Measurements from ENCODE around the gene C1orf159.
A peak's percentile ranks its signal among the peaks of the same experiment; 100 is the strongest.

C1orf159 gene

DNA sequence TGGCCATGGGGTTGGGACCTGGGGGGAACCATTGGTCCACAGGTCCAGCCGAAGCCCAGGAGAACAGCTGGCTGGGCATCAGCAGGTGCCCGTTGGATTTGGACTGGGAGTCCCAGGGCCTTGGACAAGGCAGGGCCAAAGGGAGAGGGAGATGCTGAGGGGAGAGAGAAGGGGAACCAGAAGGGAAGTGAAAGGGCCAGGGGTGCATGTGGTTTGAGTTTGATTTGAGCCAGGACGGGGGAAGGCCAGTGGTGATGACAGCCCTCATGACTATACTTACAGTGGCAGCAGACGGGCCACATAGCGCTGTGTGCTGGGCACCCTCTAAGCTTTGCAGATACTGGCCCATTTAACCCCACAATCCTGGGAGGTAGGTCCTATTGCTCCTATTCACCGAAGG lies 77.2 kb downstream of the C1orf159 start:
- no peak for DNase-seq (ENCODE audit: low read depth)

DNA sequence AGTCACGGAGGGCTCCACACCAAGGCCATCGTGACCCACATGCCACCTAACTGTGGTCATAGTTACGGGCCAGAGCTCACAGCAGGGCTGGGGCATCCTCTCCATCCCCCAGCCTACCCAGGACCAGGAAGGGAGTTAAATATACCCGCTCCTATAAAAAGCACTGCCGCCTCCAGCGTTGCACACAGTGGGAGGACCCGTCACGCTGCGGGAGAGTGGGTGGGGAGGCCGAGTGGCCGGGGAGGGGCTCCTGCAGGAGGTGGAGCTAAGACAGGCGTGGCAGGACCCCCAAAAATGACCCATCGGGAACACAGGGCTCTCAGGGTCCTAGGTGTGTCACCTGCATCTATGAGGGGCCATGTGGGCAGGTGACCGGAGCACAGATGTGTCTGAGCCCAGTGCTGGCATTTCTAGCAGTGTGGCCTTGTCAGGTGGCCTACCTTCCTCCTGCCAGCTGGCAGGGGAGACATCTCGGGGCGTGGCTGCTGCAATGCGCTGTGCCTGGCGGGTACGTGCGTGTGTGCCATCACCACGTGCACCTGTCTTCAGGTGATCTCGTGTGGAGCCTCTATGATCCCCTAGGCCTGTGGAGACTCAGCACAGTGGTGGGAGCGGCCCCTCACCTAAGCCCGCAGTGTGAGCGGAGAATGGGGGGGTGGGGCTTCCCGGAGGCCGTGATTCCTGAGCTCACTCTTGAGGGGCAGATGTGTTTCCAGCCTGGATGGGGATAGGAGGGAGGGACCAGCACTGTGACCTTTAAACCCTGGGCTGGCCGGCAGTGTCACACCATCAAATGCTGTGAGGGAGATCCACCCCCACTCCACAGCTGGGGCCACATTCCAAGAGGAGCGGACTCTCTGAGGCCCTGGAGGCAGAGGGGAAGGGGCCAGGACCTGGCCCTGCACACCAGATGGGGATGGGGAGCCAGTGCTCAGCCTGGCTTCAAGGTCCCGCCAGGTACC lies 78.2 kb downstream of the C1orf159 start:
- no peak for DNase-seq (ENCODE audit: low read depth)

DNA sequence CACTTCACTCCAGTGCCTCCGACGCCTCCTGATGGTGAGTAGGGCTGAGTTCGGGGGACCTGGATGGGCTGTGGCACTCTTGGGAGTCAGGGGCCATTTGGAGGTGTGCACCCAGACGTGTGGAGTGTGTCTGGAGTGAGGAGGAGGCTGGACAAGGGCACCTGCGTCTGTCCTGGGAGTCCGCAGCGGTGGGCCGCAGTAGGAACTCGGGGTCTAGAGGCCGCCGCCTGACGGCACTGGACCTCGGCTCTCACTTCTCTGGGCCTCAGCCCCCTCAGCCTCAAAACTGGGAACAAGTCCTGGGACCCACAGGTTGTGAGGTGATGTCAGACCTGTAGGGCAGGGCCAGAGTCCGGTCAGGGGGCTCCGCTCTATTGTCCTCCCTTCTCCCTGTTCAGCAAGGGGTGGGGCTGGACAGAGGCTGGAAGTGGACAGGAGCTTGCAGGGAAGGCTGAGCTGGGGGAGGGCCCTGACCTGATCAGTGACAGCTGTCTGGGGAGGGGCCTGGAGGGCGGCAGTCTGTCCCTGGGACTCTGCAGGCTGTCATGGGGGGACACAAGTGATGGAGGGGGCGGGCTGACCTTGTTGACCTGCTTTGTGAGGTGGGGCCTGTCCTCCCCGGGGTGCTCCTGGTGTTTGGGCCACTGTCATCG lies 80.5 kb downstream of the C1orf159 start:
- DNase-seq (ENCODE audit: low read depth): no peak

DNA sequence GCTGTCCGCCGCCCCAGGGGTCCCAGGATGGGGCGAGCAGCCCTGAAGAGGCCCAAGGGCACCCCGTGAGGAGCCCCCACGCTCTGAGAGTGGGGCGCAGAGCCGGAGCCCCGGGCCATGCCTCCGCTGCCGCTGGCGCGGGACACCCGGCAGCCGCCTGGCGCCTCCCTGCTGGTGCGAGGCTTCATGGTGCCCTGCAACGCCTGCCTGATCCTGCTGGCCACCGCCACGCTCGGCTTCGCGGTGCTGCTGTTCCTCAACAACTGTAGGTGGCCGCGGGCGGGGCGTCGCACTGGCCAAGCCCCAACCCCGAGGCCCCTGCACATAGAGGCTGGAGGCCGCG lies 81.5 kb downstream of the C1orf159 start:
- no peak for DNase-seq (ENCODE audit: low read depth)

DNA sequence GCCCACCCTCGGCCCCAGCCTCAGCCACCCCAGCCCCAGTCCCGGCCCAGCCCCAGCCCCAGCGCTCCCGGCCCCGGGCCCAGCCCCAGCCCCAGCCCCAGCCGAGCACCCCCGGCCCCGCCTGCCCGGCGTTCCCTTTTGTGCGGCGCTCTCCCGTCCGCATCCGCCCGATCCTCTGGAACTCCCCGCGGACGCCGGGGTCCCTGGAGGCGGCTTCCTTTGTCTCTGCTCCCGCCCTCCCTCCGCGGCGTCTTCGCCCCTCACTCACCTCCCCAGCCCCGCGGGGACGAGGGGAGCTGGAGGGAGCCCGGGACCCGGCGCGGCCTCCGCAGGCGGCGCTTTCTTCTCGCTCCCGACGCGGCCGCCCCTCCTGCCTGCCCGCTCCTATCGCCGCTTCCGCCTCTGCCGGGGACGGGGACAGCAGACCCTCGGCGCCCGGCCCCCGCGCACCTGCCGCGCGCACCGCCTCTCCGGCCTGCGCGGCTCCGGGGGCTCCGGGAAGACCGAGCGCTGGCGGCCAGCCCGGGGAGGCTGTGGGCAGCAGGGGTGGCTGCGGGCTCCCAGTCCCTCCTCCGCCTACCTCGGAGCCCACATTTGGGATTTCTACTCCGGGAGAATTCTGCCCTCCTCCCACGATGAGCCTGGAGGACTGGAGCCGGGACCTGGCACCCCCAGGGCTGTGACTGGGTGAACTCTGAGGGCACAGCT lies 82.0 kb downstream of the C1orf159 start:
- DNase-seq (ENCODE audit: low read depth): no peak

DNA sequence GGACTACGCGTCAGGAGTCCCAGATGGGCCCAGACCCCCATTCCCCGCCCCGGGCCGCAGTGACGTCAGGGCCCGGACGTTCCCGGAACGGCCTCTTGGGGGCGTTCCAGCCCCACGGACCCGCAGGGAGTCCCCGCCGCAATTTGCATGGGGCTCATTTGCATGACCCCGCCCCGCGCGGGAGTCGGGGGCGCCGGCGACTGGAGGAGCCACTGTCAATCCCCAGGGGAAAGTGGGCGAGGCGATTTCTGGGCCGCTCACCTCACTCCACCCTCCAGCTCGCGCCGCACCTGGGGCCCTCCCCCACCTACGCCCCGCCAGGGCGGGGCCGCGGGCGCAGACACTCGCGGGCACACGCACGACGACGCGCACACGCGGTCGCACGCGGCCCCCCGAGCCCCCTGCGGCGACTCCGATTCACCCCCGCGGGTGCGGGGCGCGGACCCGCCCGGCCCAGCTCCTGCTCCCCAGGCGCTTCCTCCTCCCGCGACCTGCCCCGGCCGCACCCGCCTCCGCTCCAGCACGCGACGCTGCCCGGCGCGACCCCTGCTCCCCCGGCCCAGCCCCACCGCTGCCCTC lies 82.8 kb downstream of the C1orf159 start:
- peak; percentile 88 for DNase-seq (ENCODE audit: low read depth)

DNA sequence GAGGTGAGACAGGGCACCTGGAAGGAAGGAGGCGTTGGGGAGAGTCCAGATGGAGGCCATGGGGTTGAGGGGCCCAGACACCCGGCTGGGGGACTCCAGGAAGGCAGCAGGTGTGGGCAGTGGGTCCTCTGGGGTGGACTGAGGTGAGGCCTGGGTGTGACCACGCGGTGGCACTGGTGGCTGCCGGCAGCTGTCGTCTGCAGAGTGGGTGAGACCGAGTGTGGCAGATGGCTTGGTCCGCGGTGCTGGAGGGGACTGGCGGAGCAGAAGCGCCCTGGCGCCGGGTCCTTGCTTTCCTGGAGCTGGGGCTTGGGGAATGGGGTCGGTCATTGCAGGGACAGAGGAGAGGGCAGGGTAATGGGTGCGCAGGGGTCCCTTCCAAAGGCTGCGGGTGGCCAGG lies 83.5 kb downstream of the C1orf159 start:
- DNase-seq (ENCODE audit: low read depth): no peak

Measured in stimulated activated CD8-positive, alpha-beta memory T cell treated with anti-CD3 and anti-CD28 coated beads, Interleukin-12 subunit alpha, Interleukin-12 subunit beta, amount 100 ng/mL, for 4 hours (primary cell).